NCI-H2107 treated with DMSO at 0.1 percent for 48 hours (cell line): ENCODE data around the gene NREP.
"Not testable (repeated sequence)": the region's sequence is repeated elsewhere in the genome, so short reads cannot be mapped to it uniquely, and the experiment has no call there.

Source experiments
- DNase-seq: peaks from one replicate; lab custom pipeline; 2025; ENCODE audit not compliant: unreplicated experiment; lab: John Stamatoyannopoulos, UW

NREP gene

GRCh38 chr5:111741278-111741677 lies 15.7 kb downstream of the NREP start:
- peak; percentile 67 for DNase-seq

- no peak for DNase-seq
Measured at GRCh38 chr5:111739416-111739815, 17.6 kb downstream of the NREP start.

- no peak for DNase-seq
Measured at GRCh38 chr5:111738118-111738517, 18.9 kb downstream of the NREP start.

- DNase-seq, result no peak
Measured at GRCh38 chr5:111737716-111738115, 19.3 kb downstream of the NREP start.

- no peak for DNase-seq
Measured at GRCh38 chr5:111735583-111736270, 21.3 kb downstream of the NREP start.

- no peak for DNase-seq
Measured at GRCh38 chr5:111734597-111734996, 22.4 kb downstream of the NREP start.

- no peak for DNase-seq
Measured at GRCh38 chr5:111734013-111734412, 23.0 kb downstream of the NREP start.

- DNase-seq, result no peak
Measured at GRCh38 chr5:111733571-111733970, 23.4 kb downstream of the NREP start.

GRCh38 chr5:111731638-111732037 lies 25.4 kb downstream of the NREP start:
- DNase-seq, result no peak

GRCh38 chr5:111730659-111731382 lies 26.2 kb downstream of the NREP start:
- DNase-seq, result no peak

GRCh38 chr5:111728941-111729340 lies 28.1 kb downstream of the NREP start:
- no peak for DNase-seq

- no peak for DNase-seq
Measured at GRCh38 chr5:111726986-111727385, 30.0 kb downstream of the NREP start.

GRCh38 chr5:111722140-111722539 lies 34.9 kb downstream of the NREP start:
- no peak for DNase-seq

GRCh38 chr5:111720333-111720890 lies 36.6 kb downstream of the NREP start:
- no peak for DNase-seq

GRCh38 chr5:111719773-111720172 lies 37.2 kb downstream of the NREP start:
- no peak for DNase-seq

GRCh38 chr5:111716789-111717188 lies 40.2 kb downstream of the NREP start:
- not testable (repeated sequence) for DNase-seq

GRCh38 chr5:111707630-111708164 lies 49.3 kb downstream of the NREP start:
- DNase-seq, result no peak

GRCh38 chr5:111706345-111706744 lies 50.6 kb downstream of the NREP start:
- DNase-seq, result no peak

- DNase-seq, result no peak
Measured at GRCh38 chr5:111704452-111705085, 52.4 kb downstream of the NREP start.

- no peak for DNase-seq
Measured at GRCh38 chr5:111703662-111704061, 53.3 kb downstream of the NREP start.

GRCh38 chr5:111699976-111700375 lies 57.0 kb downstream of the NREP start:
- no peak for DNase-seq

- DNase-seq, result no peak
Measured at GRCh38 chr5:111699324-111699723, 57.7 kb downstream of the NREP start.
